ENCODE data around the gene PPIL3.

GRCh38 chr2:200913654-200914053 is 24.8 kb upstream of the PPIL3 start:
- no peak for TF ChIP-seq EZH2 (IDR thresholded peaks at IDR 0.05; ENCODE audit: insufficient read depth, poor library complexity, severe bottlenecking)
- TF ChIP-seq EZH2phosphoT487 (IDR thresholded peaks at IDR 0.05; ENCODE audit: insufficient read depth, low read depth), result no peak
